LHCN-M2 (cell line): ENCODE data around the gene ISCU. TPM values are rescaled to one million over a fixed set of nuclear protein-coding genes. Genes with fewer than 3 reads are reported as not detected.
"Not testable (repeated sequence)": the region's sequence is repeated elsewhere in the genome, so short reads cannot be mapped to it uniquely, and the experiment has no call there.

Experiments
- DNase-seq: peaks from one replicate; pipeline ENCODE4 v3.0.0-alpha.2; 2012; ENCODE audit warnings: low read depth
- total RNA-seq: library from RNA; depleted of rRNA; stranded (reverse); fragments of >200 nt; gene quantifications from 2 replicates; pipeline ENCODE4 v1.2.3, GENCODE V29; 2014

The ISCU gene
- total RNA-seq, 1 experiment from 2014 or later: 122 TPM

- no peak for DNase-seq
These were observed 26.8 kb downstream of the ISCU start for GRCh38 chr12:108589028-108589839.

DNA sequence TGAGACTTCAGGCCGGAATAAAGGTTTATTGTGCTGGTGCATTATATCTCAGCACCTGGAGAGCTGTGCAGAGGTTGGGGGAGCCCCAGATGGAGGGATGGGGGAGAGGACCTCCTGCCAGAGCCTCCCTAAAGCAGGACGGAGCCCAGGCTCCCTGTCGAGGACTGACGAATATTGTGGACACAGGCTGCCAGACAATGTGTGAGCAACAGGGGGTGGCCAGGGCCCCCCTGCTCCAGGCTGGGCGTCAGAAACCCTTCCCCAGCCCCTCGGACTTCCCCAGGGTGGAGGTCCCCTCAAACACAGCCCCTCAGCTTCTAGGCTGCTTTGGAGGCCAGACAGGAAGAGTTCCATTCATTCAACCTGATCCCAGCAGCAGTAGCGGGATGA is 27.4 kb downstream of the ISCU start:
- no peak for DNase-seq

DNA sequence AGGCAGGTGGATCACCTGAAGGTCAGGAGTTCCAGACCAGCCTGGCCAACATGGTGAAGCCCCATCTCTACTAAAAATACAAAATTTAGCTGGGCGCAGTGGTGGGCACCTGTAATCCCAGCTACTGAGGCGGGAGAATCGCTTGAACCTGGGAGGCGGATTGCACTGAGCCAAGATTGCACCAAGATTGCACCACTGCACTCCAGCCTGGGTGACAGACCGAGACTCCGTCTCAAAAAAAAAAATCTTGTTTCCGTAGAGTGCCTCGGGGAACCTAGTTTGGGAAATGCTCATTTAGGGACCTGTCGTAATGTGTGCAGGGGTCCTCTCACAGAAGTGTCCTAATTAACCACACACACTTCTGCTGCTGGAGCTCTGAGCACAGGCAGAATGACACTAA is 28.1 kb downstream of the ISCU start:
- DNase-seq: not testable (repeated sequence)

GRCh38 chr12:108591267-108591980 is 29.0 kb downstream of the ISCU start:
- no peak for DNase-seq

- no peak for DNase-seq
These were observed 29.9 kb downstream of the ISCU start for GRCh38 chr12:108592033-108592909.

DNA sequence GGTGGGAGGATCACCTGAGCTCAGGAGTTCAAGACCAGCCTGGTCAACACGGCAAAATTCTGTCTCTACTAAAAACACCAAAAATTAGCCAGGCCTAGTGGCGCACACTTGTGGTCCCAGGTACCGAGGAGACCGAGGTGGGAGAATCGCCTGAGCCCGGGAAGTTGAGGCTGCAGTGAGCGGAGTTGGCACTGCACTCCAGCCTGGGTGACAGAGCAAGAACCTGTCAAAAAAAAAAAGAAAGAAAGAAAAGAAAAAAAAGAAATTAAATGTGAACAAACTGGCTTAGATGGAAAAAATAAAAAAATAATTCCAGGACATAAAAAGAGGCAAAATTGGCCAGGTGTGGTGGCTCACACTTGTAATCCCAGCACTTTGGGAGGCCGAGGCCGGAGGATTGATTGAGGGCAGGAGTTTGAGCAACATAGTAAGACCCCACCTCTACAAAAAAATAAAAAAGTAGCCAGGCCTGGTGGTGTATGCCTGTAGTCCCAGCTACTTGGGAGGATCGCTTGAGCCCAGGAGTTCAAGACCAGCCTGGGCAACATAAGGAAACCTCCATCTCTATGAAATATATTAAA is 32.0 kb downstream of the ISCU start:
- DNase-seq: no peak

GRCh38 chr12:108594960-108595710 is 32.7 kb downstream of the ISCU start:
- DNase-seq: no peak

DNA sequence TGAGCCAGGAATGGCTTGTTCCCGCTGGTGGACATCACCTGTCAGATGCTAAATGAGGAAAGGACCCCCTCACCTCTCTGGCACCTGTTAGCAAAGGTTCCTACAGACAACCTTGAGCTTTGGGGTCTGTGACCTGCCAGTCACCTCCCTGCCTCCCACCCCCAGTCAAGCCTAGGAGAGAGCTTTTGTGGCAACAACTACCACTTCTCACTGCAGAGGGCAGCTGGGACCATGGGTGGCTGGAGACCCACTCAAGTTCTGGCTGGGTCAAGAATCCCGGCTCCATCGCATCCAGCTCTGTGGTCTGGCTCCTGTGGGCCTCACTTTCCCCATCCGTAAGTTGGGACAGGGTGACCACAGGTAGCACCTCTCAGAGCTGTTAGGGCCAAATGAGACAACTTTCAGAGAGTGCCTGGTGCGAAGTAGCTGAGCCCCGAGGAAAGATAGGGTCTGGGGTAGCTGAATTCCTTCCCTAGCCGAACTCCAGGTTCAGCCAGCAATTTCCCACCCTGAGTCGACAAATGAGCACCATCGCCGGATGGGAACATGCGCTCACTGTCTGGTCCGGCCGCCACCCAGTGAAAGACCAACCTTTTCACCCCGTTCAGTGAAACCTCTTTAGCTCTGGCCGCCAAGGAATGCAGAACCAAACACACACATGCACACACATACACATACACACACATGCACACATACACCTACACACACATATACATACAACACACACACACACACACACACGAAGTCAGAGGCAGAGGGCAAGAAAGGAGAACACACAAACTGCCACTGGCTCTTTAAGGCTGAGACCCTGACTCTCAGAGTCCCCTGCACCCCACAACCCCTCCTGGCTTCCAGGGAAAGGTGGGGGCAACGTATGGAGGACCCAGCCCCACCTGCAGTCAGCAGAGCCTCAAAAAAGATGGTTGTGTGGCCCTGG is 33.6 kb downstream of the ISCU start:
- no peak for DNase-seq

- no peak for DNase-seq
These were observed 34.6 kb downstream of the ISCU start for GRCh38 chr12:108596854-108597558.

GRCh38 chr12:108597559-108598471 is 35.4 kb downstream of the ISCU start, which contains the start of gene TMEM119:
TSS of gene TMEM119 (minus strand) at chr12:108598084. CDS start at chr12:108592383, 5,701 bp downstream.
- no peak for DNase-seq

GRCh38 chr12:108598553-108599250 is 36.3 kb downstream of the ISCU start:
- no peak for DNase-seq

DNA sequence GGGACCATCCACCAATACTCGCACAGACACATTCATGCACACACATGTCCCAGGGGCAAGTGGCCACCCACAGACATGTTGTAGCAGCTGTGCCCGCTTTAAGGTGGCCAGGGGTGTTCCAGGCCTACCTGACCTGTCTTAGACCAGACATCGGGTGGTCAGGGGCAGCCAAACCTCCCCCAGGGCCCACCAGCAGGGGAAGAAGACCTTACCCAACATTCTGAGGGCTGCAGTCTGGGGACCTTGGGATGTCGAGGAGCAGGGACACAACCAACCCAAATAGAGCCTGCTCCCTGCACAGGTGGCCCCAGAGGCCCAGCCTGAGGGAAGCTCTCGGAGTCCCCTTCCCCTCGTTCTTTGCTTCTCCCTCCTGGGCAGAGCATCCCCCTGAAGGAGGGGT is 37.1 kb downstream of the ISCU start:
- DNase-seq: no peak

- no peak for DNase-seq
These were observed 37.7 kb downstream of the ISCU start for GRCh38 chr12:108599948-108600701.

DNA sequence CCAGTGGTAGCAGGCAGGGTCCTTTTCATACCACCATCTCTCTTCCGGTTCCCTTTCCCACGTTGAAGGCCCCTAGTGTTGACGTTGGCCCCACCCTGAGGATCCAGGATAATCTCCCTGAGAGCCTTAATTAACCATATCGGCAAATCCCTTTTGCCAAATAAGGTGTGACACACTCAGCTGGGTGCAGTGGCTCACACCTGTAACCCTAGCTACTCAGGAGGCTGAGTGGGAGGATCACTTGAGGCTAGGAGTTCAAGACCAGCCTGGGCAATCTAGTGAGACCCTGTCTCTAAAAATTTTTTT is 38.3 kb downstream of the ISCU start:
- no peak for DNase-seq

GRCh38 chr12:108602209-108602705 is 39.9 kb downstream of the ISCU start:
- no peak for DNase-seq

DNA sequence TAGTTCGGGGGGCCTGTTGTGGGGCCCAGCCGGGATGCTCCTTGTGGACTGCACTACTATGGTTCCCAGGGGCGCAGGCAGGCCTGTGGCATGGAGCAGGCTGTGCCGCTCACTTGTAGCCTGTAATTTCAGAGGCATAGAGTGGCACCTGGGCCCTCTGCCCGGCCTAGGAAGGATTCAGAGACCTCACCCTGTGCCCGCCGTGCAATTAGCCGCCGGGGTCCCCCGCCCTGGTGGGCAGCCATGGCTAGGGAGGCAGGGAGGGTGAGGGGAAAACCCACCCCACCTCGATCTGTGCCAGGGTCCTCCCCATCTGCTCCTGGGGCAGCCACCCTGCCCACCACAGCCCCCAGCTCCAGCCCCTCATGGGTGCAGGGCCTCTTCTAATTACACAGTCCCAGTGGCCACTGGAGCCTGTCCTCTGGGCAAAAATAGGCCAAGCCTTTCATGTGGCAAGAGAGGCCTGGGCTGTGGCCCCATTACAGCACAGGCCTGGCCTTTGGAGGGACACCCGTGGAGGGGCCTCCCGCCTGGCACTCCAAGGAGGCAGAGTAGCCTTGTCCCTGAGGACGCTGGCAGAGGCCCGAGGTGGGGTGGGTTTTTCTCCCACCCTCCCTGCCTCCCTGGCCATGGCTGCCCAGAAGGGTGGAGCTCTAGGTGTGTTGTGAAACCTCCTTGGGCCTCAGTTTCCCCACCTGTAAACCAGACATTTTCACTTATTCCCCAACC is 40.7 kb downstream of the ISCU start:
- DNase-seq: no peak
